BJ (cell line): Measurements from ENCODE around the gene BACE2. TPM values are rescaled to one million over a fixed set of nuclear protein-coding genes. Genes with fewer than 3 reads are reported as not detected.

Experiments
- CTCF ChIA-PET: fragments of 350-600 bp; formaldehyde crosslinking; extraction: SDS; loops from one replicate; lab custom pipeline; 2021; ENCODE audit warnings: antibody characterized with exemption, inconsistent platforms; lab: Yijun Ruan, JAX
- POLR2A ChIA-PET: fragments of 300-600 bp; sonication (Branson Sonifier 250); formaldehyde crosslinking; extraction: SDS; loops from one replicate; lab custom pipeline; 2021; ENCODE audit warnings: antibody characterized with exemption; lab: Charles Lee
- DNase-seq: peaks from one replicate; pipeline ENCODE4 v3.0.0-alpha.2; 2011; ENCODE audit warnings: low read depth
- H3K27me3 ChIP-seq: 2 replicates; pipeline ENCODE4 v1.6.0; 2011; ENCODE audit warnings: low read length; ENCODE audit not compliant: control insufficient read depth, insufficient read depth
- H3K36me3 ChIP-seq: 2 replicates; pipeline ENCODE4 v1.5.1; 2011; ENCODE audit warnings: low read length; ENCODE audit not compliant: control insufficient read depth, insufficient read depth
- H3K4me3 ChIP-seq: 2 replicates; pipeline ENCODE4 v1.5.1; 2011; ENCODE audit warnings: low read depth, mild to moderate bottlenecking, control low read depth, low read length
- polyA plus RNA-seq: library from polyadenylated mRNA; depleted of rRNA; stranded (reverse); fragments of >200 nt; gene quantifications from 2 replicates; pipeline ENCODE4 v1.2.3, GENCODE V29; 2011
- TF ChIP-seq, protein P1 (sequence below): IDR thresholded peaks from 2 replicates; pipeline ENCODE4 v1.5.1; 2011; ENCODE audit warnings: low read depth, mild to moderate bottlenecking, control low read depth, inconsistent platforms, low read length, moderate library complexity; ENCODE audit not compliant: insufficient read depth

The BACE2 gene
- polyA plus RNA-seq, 1 experiment = 38.5 TPM

DNA sequence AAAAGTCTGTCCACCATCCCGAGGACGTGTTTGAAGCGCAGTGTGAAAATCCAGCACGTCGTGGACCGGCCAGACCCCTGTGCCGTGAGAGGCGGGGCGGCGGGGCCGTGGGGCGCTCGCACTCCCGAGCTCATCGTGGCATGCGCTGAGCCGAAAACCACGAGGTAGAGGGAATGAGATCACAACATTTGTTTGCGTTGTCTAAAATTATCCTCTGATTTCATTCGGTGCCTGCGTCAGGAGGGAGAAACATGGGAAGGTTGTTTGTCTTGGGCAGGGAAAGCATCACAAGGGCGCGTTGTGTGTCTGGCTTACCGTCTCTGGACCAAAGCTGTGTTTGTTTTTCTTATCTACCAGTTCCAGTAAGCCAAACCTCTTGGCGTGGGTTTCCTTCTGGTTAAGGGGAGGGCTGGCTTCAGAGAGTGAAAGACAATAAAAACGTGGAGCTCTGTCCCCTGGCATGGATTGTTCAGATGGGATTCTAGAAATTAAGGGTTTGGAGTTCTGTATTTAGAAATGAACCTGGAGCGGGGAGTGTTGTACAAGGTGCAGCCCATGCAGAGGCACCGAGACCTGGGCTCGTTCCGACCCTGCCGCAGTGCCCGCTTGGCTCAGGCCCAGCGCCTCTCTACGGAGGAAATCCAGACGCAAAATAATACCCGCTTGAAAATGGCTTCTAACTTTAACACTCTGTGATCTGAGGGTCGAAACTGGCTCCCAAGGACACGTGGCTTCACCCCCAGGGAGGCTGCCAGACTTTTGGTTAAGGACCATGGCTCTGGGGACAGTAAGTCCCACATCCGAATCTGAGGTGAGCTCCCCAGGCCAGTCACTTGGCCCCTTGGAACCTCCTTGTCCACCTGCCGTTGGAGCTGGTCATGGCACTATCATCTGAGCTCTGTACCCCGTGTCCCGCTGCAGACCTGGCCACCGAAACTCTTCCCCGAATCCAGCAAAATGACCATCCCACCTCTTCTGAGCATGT is 79.9 kb downstream of the BACE2 start:
- no peak for DNase-seq
- CTCF ChIA-PET = no interaction called here
- no peak overlapping the region for H3K4me3 ChIP-seq
- H3K27me3 ChIP-seq = no peaks in the 10 kb centered on the region
- TF ChIP-seq, protein P1, sequence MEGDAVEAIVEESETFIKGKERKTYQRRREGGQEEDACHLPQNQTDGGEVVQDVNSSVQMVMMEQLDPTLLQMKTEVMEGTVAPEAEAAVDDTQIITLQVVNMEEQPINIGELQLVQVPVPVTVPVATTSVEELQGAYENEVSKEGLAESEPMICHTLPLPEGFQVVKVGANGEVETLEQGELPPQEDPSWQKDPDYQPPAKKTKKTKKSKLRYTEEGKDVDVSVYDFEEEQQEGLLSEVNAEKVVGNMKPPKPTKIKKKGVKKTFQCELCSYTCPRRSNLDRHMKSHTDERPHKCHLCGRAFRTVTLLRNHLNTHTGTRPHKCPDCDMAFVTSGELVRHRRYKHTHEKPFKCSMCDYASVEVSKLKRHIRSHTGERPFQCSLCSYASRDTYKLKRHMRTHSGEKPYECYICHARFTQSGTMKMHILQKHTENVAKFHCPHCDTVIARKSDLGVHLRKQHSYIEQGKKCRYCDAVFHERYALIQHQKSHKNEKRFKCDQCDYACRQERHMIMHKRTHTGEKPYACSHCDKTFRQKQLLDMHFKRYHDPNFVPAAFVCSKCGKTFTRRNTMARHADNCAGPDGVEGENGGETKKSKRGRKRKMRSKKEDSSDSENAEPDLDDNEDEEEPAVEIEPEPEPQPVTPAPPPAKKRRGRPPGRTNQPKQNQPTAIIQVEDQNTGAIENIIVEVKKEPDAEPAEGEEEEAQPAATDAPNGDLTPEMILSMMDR = no peak
- POLR2A ChIA-PET = no interaction called here
- no peaks in the 10 kb centered on the region; the same call in 1 of the 2 replicates for H3K36me3 ChIP-seq

DNA sequence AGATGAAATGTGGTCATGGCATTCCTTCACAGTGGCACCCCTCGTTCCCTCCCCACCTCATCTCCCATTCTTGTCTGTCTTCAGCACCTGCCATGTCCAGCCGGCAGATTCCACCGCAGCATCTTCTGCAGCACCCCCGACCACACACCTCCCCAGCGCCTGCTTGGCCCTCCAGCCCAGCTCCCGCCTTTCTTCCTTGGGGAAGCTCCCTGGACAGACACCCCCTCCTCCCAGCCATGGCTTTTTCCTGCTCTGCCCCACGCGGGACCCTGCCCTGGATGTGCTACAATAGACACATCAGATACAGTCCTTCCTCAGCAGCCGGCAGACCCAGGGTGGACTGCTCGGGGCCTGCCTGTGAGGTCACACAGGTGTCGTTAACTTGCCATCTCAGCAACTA is 81.5 kb downstream of the BACE2 start:
- no peak for DNase-seq
- TF ChIP-seq, protein P1 = no peak
- CTCF ChIA-PET = no interaction called here
- H3K4me3 ChIP-seq = no peak overlapping the region
- H3K27me3 ChIP-seq = no peaks in the 10 kb centered on the region
- H3K36me3 ChIP-seq = no peaks in the 10 kb centered on the region; the same call in none of the 2 replicates
- POLR2A ChIA-PET = no interaction called here

DNA sequence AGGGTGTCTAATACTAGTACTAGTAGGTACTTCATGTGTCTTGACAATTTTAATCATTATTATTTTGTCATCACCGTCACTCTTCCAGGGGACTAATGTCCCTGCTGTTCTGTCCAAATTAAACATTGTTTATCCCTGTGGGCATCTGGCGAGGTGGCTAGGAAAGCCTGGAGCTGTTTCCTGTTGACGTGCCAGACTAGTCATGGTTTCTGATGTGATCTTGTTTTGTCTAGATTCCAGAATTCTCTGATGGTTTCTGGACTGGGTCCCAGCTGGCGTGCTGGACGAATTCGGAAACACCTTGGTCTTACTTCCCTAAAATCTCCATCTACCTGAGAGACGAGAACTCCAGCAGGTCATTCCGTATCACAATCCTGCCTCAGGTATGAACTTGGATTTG is 82.6 kb downstream of the BACE2 start:
- no peak overlapping the region for H3K4me3 ChIP-seq
- H3K27me3 ChIP-seq = no peaks in the 10 kb centered on the region
- POLR2A ChIA-PET = no interaction called here
- TF ChIP-seq, protein P1 = no peak
- DNase-seq = no peak
- no peaks in the 10 kb centered on the region; the same call in none of the 2 replicates for H3K36me3 ChIP-seq
- CTCF ChIA-PET = no interaction called here

GRCh38 chr21:41251961-41252642 is 84.1 kb downstream of the BACE2 start:
- ChIA-PET POLR2A (no interaction called here), CTCF (no interaction called here)
- no peak overlapping the region for H3K4me3 ChIP-seq
- H3K36me3 ChIP-seq = no peaks in the 10 kb centered on the region; the same call in none of the 2 replicates
- DNase-seq = no peak
- TF ChIP-seq, protein P1 = no peak
- H3K27me3 ChIP-seq = no peaks in the 10 kb centered on the region
